ENCODE data around the gene AGAP2.
"Not testable (repeated sequence)": the region's sequence is repeated elsewhere in the genome, so short reads cannot be mapped to it uniquely, and the experiment has no call there.

AGAP2 gene

DNA sequence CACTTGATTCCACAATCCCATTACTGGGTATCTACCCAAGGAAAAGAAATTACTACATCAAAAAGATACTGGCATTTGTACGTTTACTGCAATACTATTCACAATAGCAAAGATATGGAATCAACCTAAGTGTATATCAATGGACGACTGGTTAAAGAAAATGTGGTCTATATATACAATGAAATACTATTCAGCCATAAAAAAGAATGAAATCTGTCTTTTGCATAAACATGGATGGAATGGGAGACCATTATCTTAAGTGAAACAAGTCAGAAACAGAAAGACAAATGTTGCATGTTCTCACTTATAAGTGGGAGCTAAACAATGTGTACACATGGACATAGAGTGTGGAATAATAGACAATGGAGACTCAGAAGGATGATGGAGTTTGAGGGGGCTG lies 49.6 kb downstream of the AGAP2 start:
- no peak for DNase-seq

DNA sequence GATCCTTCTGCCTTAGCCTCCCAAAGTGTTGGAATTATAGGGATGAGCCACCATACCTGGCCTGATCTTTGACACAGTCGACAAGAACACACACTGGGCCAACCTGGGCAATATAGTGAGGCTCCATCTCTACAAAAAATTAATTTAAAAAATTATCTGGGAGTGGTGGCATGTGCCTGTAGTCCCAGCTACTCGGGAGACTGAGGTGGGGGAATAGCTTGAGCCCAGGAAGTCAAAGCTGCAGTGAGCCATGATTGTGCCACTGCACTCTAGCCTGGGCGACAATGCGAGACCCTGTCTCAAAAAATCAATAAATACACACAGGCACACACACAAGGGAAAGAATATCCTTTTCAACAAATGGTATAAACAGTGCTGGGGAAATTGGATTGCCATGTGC lies 50.7 kb downstream of the AGAP2 start:
- DNase-seq, result no peak

DNA sequence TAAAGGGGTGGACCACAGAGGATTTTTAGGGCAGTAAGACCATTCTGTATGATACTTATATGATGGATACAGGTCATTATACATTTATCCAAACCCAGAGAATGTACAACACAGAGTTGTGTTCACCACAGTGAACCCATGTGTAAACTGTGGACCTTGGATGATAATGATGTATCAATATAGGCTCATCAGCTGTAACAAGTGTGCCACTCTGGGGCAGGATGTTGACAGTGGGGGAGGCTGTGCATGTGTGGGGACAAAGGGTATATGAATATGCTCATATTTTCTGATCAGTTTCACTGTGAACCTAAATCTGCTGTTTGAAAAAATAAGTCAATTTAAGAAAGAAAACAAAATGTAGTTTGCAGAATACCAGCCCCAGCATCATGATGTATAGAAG lies 58.8 kb downstream of the AGAP2 start:
- DNase-seq, result no peak

DNA sequence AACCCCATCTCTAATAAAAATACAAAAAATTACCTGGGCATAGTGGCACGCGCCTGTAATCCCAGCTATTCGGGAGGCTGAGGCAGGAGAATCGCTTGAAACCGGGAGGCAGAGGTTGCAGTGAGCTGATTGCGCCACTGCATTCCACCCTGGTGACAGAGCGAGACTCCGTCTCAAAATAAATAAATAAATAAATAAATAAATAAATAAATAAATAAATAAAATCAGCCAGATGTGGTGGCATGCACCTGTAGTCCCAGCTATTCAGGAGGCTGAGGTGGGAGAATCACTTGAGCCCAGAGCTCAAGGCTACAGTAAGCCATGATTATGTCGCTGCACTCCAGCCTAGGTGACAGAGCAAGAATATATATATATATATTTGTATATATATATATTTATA lies 60.6 kb downstream of the AGAP2 start:
- not testable (repeated sequence) for DNase-seq

DNA sequence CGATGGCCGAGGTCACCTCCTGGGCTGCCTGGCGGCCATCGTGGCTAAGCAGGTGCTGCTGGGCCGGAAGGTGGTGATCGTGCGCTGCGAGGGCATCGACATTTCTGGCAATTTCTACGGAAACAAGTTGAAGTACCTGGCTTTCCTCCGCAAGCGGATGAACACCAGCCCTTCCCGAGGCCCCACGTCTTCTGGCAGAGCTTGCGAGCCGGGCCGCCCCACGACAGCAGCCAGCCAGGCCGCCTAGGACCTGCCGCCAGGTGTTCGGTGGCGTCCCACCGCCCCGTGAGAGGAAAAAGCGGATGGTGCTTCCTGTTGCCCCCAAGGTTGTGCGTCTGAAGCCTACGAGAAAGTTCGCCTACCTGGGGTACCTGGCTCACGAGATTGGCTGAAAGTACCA lies 63.9 kb downstream of the AGAP2 start:
- no peak for DNase-seq

All from NCI-H1417 treated with DMSO at 0.1 percent for 48 hours (cell line).